Parathyroid adenoma (tissue), 2 donors: Measurements from ENCODE around the gene CCDC92.

ENCODE experiments used
- H2AFZ ChIP-seq: fragments of 300-600 bp; sonication (generic); one replicate; pipeline ENCODE4 v1.7.0; 2017; ENCODE audit warnings: antibody characterized with exemption, mild to moderate bottlenecking
- H3K27ac ChIP-seq: fragments of 300-600 bp; sonication (generic); one replicate; pipeline ENCODE4 v1.7.0; 2017
- H3K27me3 ChIP-seq: fragments of 300-600 bp; sonication (generic); one replicate; pipeline ENCODE4 v1.7.0; 2017; ENCODE audit warnings: low read length; ENCODE audit not compliant: control insufficient read depth, insufficient read depth
- H3K36me3 ChIP-seq: fragments of 300-600 bp; sonication (generic); one replicate; pipeline ENCODE4 v1.7.0; 2017; ENCODE audit warnings: low read length; ENCODE audit not compliant: control insufficient read depth, insufficient read depth
- H3K4me1 ChIP-seq: fragments of 300-600 bp; sonication (generic); one replicate; pipeline ENCODE4 v1.7.0; 2017; ENCODE audit warnings: control low read depth
- H3K4me2 ChIP-seq: fragments of 300-600 bp; sonication (generic); one replicate; pipeline ENCODE4 v1.7.0; 2017; ENCODE audit warnings: low read length
- H3K4me3 ChIP-seq: fragments of 300-600 bp; sonication (generic); one replicate; pipeline ENCODE4 v1.7.0; 2017; ENCODE audit warnings: low read depth, low read length
- H3K79me2 ChIP-seq: fragments of 300-600 bp; sonication (generic); one replicate; pipeline ENCODE4 v1.7.0; 2017; ENCODE audit warnings: control low read depth
- H3K9ac ChIP-seq: fragments of 300-600 bp; sonication (generic); one replicate; pipeline ENCODE4 v1.7.0; 2017; ENCODE audit warnings: mild to moderate bottlenecking
- H3K9me3 ChIP-seq: fragments of 300-600 bp; sonication (generic); one replicate; pipeline ENCODE4 v1.7.0; 2017; ENCODE audit warnings: low read length; ENCODE audit not compliant: control insufficient read depth
- TF ChIP-seq, protein P1 (sequence below): fragments of 300-600 bp; sonication (generic); IDR thresholded peaks from one replicate; pipeline ENCODE4 v1.7.0; 2017; ENCODE audit warnings: antibody characterized with exemption, mild to moderate bottlenecking
- donor health status: primary hyperparathyroidism.

The CCDC92 gene

DNA sequence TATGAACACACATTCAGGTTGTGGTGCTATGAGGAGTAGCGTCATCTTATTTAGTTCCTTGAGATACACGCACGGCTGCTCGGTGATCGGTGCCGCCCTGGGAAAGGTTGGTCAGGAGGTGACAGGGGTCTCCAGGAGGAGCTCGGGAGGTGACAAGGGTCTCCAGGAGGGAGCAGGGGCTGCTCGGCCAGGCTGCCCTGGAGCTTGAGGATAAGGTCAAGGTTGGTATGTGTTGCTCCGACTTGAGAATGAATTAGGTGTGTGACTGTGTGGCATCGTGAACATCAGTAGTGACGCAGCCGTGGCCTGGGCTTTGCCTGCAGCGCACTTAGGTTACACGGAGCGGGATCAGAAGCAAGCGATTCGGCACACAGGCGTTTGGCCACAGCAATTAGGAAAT, 36.2 kb downstream of the CCDC92 start:
- Histone ChIP-seq H3K4me3 (no peak overlapping the region), H2AFZ (no peak overlapping the region), H3K4me2 (no peak overlapping the region), H3K4me1 (no peaks in the 10 kb centered on the region), H3K9me3 (no peaks in the 10 kb centered on the region), H3K79me2 (no peaks in the 10 kb centered on the region), H3K9ac (no peak overlapping the region), H3K36me3 (no peaks in the 10 kb centered on the region), H3K27me3 (no peaks in the 10 kb centered on the region), H3K27ac (no peak overlapping the region)
- TF ChIP-seq, protein P1, sequence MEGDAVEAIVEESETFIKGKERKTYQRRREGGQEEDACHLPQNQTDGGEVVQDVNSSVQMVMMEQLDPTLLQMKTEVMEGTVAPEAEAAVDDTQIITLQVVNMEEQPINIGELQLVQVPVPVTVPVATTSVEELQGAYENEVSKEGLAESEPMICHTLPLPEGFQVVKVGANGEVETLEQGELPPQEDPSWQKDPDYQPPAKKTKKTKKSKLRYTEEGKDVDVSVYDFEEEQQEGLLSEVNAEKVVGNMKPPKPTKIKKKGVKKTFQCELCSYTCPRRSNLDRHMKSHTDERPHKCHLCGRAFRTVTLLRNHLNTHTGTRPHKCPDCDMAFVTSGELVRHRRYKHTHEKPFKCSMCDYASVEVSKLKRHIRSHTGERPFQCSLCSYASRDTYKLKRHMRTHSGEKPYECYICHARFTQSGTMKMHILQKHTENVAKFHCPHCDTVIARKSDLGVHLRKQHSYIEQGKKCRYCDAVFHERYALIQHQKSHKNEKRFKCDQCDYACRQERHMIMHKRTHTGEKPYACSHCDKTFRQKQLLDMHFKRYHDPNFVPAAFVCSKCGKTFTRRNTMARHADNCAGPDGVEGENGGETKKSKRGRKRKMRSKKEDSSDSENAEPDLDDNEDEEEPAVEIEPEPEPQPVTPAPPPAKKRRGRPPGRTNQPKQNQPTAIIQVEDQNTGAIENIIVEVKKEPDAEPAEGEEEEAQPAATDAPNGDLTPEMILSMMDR: no peak

DNA sequence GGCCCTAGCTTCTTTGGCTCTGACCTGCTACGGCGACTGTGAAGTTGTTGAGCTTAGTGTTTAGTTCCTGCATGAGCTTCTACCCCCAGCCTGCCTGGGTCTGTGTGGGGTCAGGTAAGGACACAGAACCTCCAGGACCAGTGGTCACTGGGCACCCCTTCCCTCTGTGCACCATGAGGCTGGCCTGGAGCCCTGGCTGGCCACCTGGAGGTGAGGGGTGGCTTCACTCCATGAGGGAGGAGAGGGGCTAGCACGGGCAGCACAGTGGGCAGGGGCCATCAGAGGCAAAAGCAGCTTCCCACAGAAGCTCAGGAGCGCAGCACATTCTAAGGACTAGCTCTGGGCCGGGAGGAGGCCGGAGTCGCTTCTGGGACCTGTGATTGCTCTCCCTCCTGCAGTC, 36.7 kb downstream of the CCDC92 start:
- H3K27me3 ChIP-seq: no peaks in the 10 kb centered on the region
- H3K9ac ChIP-seq: no peak overlapping the region
- no peaks in the 10 kb centered on the region for H3K36me3 ChIP-seq
- H3K4me3 ChIP-seq: no peak overlapping the region
- TF ChIP-seq, protein P1: no peak
- no peak overlapping the region for H2AFZ ChIP-seq
- no peaks in the 10 kb centered on the region for H3K79me2 ChIP-seq
- H3K4me2 ChIP-seq: no peak overlapping the region
- H3K27ac ChIP-seq: no peak overlapping the region
- H3K4me1 ChIP-seq: no peaks in the 10 kb centered on the region
- H3K9me3 ChIP-seq: no peaks in the 10 kb centered on the region

DNA sequence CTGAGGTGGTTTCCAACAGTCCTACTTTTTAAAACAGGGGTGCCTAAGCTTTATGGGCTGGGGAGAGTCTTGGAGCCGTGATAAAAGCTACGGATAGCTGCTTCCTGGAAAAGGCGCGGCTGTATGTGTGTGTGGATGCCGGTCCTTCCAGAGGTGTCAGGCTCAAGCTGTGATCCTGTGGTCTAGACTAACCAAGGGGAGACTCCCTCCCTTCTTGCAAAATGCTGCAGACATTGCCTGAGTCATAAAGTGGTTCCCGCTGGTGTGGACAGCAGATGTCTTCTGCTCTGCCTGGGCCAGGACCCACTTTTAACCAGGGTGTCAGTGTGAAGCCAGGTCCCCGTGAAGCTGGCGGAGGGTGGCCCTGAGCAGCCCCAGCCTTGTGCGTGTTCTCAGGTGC, 37.8 kb downstream of the CCDC92 start:
- no peak overlapping the region for H3K9ac ChIP-seq
- H3K27me3 ChIP-seq: no peaks in the 10 kb centered on the region
- no peaks in the 10 kb centered on the region for H3K79me2 ChIP-seq
- no peaks in the 10 kb centered on the region for H3K9me3 ChIP-seq
- no peak overlapping the region for H3K4me2 ChIP-seq
- H3K27ac ChIP-seq: no peak overlapping the region
- H2AFZ ChIP-seq: no peak overlapping the region
- H3K4me3 ChIP-seq: no peak overlapping the region
- H3K4me1 ChIP-seq: no peaks in the 10 kb centered on the region
- H3K36me3 ChIP-seq: no peaks in the 10 kb centered on the region
- TF ChIP-seq, protein P1: no peak

DNA sequence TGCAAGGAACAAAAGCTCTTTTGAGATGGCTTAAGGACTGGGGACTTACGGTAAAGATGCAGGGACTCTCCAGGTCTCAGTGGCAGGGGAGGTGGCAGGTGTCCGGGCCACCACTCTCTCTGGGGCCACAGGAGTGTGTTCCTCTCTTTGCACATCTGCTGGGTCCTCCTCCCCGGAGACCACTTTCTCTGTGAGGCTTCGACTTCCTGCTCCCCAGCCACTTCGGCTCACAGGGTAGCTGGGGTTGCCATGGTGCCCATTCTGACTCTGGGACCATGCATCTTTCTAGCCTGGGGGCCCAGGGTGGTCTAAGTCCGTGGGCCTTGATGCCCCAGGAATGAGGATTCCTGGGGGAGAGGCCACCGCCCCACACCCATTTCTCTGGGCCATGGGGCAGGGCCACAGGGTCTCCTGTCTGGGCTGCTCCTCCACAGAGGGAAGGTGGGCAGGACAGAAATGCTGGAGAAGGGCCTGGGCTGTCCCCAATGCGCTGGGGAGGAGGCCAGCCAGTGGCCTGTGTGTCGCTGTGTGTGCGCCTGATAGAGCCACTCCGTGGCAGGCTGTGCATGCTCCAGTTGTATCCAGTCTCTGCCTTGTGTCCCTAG, 38.5 kb downstream of the CCDC92 start:
- Histone ChIP-seq H3K9ac (no peak overlapping the region), H3K27ac (no peak overlapping the region), H3K36me3 (no peaks in the 10 kb centered on the region), H3K9me3 (no peaks in the 10 kb centered on the region), H2AFZ (no peak overlapping the region), H3K4me2 (no peak overlapping the region), H3K4me1 (no peaks in the 10 kb centered on the region), H3K27me3 (no peaks in the 10 kb centered on the region), H3K4me3 (no peak overlapping the region), H3K79me2 (no peaks in the 10 kb centered on the region)
- TF ChIP-seq, protein P1: no peak

DNA sequence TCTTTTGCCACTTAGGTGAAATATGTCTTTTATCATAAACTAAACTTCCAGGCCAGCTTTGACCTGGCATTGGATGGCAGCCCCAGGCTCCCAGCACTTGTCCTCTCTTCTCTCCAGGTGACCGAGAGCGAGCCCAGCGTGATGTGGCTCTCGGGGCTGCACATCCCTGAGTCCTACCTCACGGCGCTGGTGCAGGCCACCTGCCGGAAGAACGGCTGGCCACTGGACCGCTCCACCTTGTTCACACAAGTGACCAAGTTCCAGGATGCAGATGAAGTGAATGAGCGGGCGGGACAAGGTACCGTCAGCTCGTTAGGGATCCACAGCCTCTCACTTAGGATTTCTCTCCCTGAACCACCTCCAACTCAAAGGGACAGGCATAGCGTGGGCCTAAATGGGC, 39.4 kb downstream of the CCDC92 start:
- no peaks in the 10 kb centered on the region for H3K9me3 ChIP-seq
- no peaks in the 10 kb centered on the region for H3K27me3 ChIP-seq
- H3K4me1 ChIP-seq: no peaks in the 10 kb centered on the region
- H3K4me3 ChIP-seq: no peak overlapping the region
- no peak overlapping the region for H3K4me2 ChIP-seq
- no peak overlapping the region for H3K27ac ChIP-seq
- H3K36me3 ChIP-seq: no peaks in the 10 kb centered on the region
- TF ChIP-seq, protein P1: no peak
- H3K9ac ChIP-seq: no peak overlapping the region
- H2AFZ ChIP-seq: no peak overlapping the region
- no peaks in the 10 kb centered on the region for H3K79me2 ChIP-seq
